Ascending aorta (tissue), 2 donors: ENCODE measurements around the gene IGLL5. TPM values are rescaled to one million over a fixed set of nuclear protein-coding genes. Genes with fewer than 3 reads are reported as not detected.

ENCODE experiments used
- DNase-seq, 2 donors: peaks; one replicate each; pipeline ENCODE4 v3.0.0-alpha.2; 2019; ENCODE audit warnings: low spot score in 2 of 2
- H3K27ac ChIP-seq, 2 donors: fragments of 200-600 bp; sonication (generic); one replicate each; pipeline ENCODE4 v1.5.1; 2016 to 2017; ENCODE audit warnings: mild to moderate bottlenecking in 1 of 2
- H3K27me3 ChIP-seq: fragments of 200-600 bp; sonication (generic); one replicate; pipeline ENCODE4 v1.5.1; 2017
- H3K36me3 ChIP-seq, 2 donors: fragments of 200-600 bp; sonication (generic); one replicate each; pipeline ENCODE4 v1.5.1; 2016
- H3K4me1 ChIP-seq, 2 donors: fragments of 200-600 bp; sonication (generic); one replicate each; pipeline ENCODE4 v1.5.1; 2016 to 2017; ENCODE audit warnings: mild to moderate bottlenecking in 1 of 2
- H3K4me3 ChIP-seq, 2 donors: fragments of 200-600 bp; sonication (generic); one replicate each; pipeline ENCODE4 v1.5.1; 2016 to 2017; ENCODE audit warnings: mild to moderate bottlenecking in 1 of 2
- H3K9me3 ChIP-seq, 2 donors: fragments of 200-600 bp; sonication (generic); one replicate each; pipeline ENCODE4 v1.5.1; 2016
- CTCF ChIP-seq, 3 experiments: fragments of 200-600 bp in 2 of 3; fragments of 450-650 bp in 1 of 3; sonication (generic) in 2 of 3; IDR thresholded peaks; one replicate each; pipeline ENCODE4 v1.5.1; 2016 to 2019; ENCODE audit warnings: antibody characterized with exemption in 3 of 3, mild to moderate bottlenecking in 1 of 3, moderate library complexity in 1 of 3
- intact Hi-C: fragments of 100-400 bp; cut with DNase I; formaldehyde crosslinking; loops from one replicate; pipeline ENCODE4 v1.15.1; 2023
- total RNA-seq: library from RNA; depleted of rRNA; stranded (reverse); fragments of >200 nt; gene quantifications from one replicate; pipeline ENCODE4 v1.1.0, GENCODE V29; 2016

The IGLL5 gene
- total RNA-seq, 1 donor from 2014 or later = 2.3 TPM

- intact Hi-C loops = no loop called here
- Histone ChIP-seq H3K36me3 (no peaks in the 10 kb centered on the region), H3K9me3 (no peaks in the 10 kb centered on the region), H3K27me3 (no peaks in the 10 kb centered on the region), H3K4me3 (no peak overlapping the region), H3K4me1 (no peaks in the 10 kb centered on the region), H3K27ac (no peak overlapping the region)
- TF ChIP-seq CTCF (IDR thresholded peaks at IDR 0.05) = no peak
- no peak for DNase-seq
These were observed 45.5 kb upstream of the IGLL5 start for GRCh38 chr22:22842085-22842484.

- intact Hi-C loops = no loop called here
- Histone ChIP-seq H3K27me3 (no peaks in the 10 kb centered on the region), H3K27ac (no peak overlapping the region), H3K4me1 (no peaks in the 10 kb centered on the region), H3K9me3 (no peaks in the 10 kb centered on the region), H3K4me3 (no peak overlapping the region), H3K36me3 (no peaks in the 10 kb centered on the region)
- no peak for DNase-seq
- TF ChIP-seq CTCF (IDR thresholded peaks at IDR 0.05) = no peak
These were observed 43.8 kb upstream of the IGLL5 start for GRCh38 chr22:22843848-22844247.

GRCh38 chr22:22847241-22847640 lies 40.4 kb upstream of the IGLL5 start:
- Histone ChIP-seq H3K36me3 (no peaks in the 10 kb centered on the region), H3K4me1 (no peaks in the 10 kb centered on the region), H3K4me3 (no peak overlapping the region), H3K27me3 (no peaks in the 10 kb centered on the region), H3K27ac (no peak overlapping the region), H3K9me3 (no peaks in the 10 kb centered on the region)
- no peak for DNase-seq
- no peak for TF ChIP-seq CTCF (IDR thresholded peaks at IDR 0.05)
- intact Hi-C loops = loop anchor here (5.0 kb wide), 2 partner anchors 110 to 280 kb away; no protein-coding TSS in a partner anchor

GRCh38 chr22:22848364-22848866 lies 39.2 kb upstream of the IGLL5 start:
- TF ChIP-seq CTCF (IDR thresholded peaks at IDR 0.05) = peak; percentile 58 to 79 (median 65)
- Histone ChIP-seq H3K27ac (no peak overlapping the region), H3K4me1 (no peaks in the 10 kb centered on the region), H3K9me3 (no peaks in the 10 kb centered on the region), H3K36me3 (no peaks in the 10 kb centered on the region), H3K4me3 (no peak overlapping the region), H3K27me3 (no peaks in the 10 kb centered on the region)
- no peak for DNase-seq
- intact Hi-C loops = loop anchor here (5.0 kb wide), 2 partner anchors 109 to 279 kb away; no protein-coding TSS in a partner anchor

- H3K9me3 ChIP-seq = no peaks in the 10 kb centered on the region
- intact Hi-C loops = loop anchor here (5.0 kb wide), 2 partner anchors 107 to 277 kb away; no protein-coding TSS in a partner anchor
These were observed 37.7 kb upstream of the IGLL5 start for GRCh38 chr22:22849640-22850610.

More at GRCh38 chr22:22849640-22850610, 37.7 kb upstream of the IGLL5 start:
- no peaks in the 10 kb centered on the region for H3K27me3 ChIP-seq
- no peak for TF ChIP-seq CTCF (IDR thresholded peaks at IDR 0.05)
- no peaks in the 10 kb centered on the region for H3K36me3 ChIP-seq
- no peak overlapping the region for H3K4me3 ChIP-seq
- H3K27ac ChIP-seq = no peak overlapping the region
- DNase-seq = no peak
- no peaks in the 10 kb centered on the region for H3K4me1 ChIP-seq
